NK-92 (cell line): ENCODE results near the gene PPP2R2D.

ENCODE experiments used
- DNase-seq: peaks from one replicate; lab custom pipeline; 2025; ENCODE audit not compliant: unreplicated experiment; lab: John Stamatoyannopoulos, UW

The PPP2R2D gene

GRCh38 chr10:131900350-131901152 is at the start of gene PPP2R2D:
Gene PPP2R2D, plus strand, starts transcription at chr10:131901008. Its CDS starts 141 bp downstream, at chr10:131901149.
- peak; percentile 70 for DNase-seq

DNA sequence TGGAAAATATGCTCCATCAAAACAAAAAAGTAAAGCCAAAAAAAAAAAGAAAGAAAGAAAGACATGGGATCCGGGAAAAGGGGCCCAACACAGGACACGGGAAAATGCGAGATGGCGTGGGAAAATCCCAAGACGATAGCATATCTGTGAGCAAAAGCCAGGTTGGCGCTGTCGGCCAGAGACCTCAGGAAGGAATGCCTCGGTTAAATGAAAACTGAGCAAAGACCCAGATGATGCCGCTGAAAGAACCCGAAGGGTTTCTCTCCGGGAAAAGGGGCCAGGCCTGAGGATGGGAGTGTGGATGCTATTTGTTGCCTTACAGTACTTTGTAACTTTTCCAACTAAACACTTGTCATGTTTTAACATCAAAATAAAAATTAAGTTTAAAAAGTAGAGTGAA is 49.5 kb upstream of the PPP2R2D start:
- DNase-seq = no peak

DNA sequence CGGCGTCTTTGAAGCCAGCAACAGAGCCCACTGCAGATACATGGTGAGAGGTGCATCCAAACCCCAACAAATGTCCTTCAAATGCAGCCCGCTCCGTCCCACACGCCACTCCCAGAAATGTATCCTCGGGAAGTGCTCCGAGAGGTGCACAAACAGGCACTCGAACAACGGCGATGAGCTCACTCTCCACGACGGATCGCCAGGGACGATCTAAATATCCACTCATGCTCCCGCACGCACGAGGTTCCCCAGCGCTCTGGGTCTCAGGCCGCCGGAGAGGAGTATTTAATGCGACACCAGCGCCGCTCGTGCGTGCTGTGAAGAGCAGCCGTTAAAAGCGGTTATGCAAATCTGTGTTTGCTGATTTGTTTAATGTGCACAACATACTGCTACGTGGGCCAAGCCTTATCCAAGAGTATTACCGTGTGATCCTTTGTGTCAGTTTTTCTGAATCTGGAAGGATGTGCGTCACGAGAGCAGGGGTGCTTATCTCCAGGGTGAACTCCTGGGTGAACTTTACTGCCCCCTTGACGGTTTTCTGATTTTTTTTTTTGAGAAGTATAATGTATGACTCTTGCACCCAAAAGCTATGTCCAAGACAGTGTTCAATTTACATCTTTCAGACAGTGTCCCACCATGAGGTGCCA is 48.5 kb upstream of the PPP2R2D start:
- DNase-seq = no peak

DNA sequence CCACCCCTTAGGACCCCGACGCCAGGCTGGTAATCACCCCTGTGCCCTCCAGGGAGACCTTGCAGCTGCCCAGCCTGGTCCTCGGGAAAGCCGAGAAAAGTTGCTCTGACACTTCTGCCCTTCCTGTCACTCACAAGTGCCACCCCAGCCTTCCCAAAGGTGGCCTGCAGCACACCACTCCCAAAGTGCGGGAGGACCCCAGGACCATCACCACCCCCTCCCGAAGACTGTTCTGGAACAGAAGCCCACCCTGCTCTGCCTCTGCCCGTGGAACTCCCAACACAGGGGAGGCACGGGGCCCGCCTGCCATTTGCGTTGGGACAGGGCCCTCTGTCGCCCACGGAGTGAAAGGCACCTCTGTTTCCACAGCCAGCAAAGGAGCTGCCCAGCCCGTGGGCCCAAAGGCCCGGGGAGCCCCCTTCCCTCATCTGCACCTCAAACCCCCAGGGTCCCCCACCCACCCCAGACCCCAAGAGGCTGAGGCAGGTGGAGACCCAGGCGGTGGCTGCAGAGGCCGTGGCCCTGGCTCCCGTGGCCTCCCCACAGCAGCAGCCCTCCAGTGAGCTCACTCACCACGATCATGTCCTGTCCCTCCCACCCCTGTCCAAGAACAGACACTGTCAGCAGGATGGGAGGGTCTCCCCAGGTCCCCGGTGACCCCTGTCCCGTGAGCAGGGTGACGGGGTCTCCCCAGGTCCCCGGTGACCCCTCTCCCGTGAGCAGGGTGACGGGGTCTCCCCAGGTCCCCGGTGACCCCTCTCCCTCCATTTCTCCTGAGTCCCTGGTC is 47.8 kb upstream of the PPP2R2D start:
- no peak for DNase-seq

DNA sequence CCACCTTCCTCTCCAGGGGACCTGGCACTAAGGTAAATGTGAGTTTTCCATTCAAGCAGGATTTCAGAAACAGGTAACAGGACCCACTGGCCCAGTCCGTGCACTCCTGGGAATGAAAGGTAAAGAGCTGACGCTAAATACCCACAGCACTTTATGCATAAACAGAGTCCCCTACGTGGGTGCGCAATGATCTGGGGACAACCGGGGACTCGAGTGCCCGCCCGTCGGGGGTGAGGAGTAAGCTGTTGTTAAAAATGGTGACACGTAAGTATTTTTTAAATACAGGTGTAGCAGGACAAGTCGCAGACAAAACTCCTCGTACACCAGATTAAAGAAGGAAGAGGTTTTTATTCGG is 47.2 kb upstream of the PPP2R2D start:
- no peak for DNase-seq

GRCh38 chr10:131854579-131855335 is 46.1 kb upstream of the PPP2R2D start:
- no peak for DNase-seq

DNA sequence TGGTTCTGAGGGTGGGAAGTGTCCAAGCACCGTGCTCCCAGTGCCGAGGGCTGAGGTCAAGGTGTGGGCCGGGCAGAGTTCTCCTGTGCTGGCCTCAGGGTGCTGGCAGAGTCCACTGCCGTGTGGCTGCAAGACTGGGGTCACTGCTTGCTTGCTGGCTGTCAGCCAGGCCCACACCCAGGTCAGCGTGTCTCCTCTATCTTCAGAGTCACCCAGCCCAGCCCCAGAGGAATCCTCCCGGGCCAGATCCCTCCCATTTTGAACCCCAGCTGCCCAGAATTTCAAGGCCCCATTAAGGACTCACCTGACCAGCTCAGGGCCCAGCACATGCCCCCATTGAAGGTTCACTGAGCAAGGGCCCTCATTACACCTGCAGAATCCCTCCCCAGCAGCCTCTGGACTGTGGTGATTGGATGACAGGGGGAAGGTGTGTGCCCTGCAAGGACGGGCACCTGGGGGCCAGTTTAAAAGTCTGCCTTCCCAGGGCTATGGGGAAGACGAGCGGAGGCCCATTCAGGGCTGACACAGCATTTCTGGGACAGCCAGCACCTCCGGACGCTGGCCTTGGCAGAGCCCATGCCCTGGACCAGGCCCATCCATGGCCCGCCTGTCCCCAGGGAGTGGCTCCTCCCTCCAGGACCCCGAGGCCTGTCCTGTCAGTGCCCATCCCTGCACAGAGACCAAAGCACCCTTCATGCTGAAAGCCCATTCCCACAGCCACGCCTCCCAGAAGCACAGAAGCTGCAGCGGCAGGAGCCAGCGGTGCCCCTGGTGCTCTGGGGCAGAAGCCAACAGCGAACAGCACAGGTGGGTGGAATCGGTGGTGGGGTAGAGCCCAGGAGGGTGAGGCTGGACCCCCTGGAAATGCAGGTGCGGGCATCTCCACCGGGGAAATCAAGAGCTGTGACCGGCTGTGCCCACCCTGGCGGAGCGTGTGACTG is 45.1 kb upstream of the PPP2R2D start:
- DNase-seq = no peak

- DNase-seq = no peak
Measured at GRCh38 chr10:131856441-131857094, 44.2 kb upstream of the PPP2R2D start.

GRCh38 chr10:131857156-131858117 is 43.4 kb upstream of the PPP2R2D start:
- DNase-seq = no peak

DNA sequence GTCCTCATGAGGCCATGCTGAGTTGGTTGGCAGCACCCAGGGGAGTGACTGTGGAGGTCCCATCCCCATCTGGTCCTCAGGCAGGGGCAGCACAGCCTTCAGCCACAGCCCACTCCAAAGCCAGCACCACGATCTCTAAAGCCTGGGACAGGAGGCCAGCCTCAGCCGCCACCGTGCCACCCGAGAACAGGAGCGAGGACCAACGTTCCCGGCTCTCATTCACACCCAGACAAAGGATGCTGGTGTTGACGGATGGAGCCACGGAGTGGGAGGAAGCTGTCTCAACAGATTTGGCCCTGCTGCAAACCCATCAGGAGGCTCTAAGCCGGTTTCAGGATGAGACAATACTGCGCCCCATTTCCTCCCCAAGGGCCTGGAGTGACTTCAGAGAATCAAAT is 42.7 kb upstream of the PPP2R2D start:
- no peak for DNase-seq

- DNase-seq = no peak
Measured at GRCh38 chr10:131858583-131859340, 42.0 kb upstream of the PPP2R2D start.

DNA sequence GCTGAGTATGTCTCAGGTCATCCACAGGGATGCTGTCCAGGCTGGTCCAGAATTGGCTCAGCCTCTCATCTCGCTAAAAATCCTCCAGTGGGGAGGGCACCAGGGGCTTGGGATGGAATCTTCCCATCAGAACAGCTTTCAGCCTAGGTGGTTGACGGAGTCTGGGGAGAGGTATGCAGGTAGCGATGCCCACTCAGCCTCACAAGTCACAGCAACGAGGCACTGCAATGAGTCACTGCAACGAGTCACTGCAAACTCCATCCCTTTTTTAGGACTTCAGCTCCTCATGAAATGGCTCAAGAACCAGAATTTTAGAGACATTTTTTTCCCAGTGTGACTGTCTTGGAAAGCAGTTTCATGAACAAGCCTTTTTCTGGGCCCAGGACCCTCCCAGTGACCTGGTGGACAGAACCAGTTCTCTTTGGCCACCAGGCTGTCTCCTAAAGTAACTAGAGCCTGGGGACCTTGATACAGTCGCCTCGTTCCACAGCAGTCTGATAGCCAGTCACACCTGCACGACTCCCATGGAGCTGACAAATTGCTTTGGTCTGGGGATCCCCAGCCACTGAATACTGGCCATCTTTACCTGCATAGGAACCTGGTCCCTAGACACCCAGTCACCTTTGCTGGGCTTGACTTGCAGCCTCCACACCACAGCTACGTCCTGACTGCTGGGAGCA is 41.3 kb upstream of the PPP2R2D start:
- no peak for DNase-seq

GRCh38 chr10:131860311-131860710 is 40.5 kb upstream of the PPP2R2D start:
- no peak for DNase-seq

DNA sequence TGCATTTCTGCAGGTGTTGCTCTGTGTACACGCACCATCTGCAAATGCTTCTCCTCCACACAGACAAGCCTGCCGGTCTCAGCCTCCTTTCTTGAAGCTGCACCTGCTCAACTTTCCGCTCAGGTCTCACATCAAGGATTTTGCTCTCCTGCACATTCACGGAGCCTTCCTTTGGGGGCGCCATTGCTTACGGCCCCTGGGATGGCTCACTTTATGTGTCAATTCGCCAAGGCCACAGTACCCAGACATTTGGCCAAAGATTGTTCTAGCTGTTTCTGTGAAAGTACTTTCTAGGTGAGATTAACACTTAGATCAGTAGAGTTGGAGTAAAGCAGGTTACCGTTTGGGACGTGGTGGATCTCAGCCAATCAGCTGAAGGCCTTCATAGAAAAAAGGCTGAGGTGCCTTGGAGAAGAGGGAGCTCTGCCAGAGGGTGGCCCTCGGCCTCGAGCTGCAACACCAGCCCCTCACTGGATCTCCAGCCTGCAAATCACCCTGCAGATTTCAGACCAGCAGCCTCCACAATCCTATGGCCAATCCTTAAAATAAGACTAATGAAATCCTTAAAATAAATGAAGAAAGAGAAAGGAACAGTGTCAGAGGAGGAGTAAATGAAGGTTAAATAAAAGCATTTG is 39.9 kb upstream of the PPP2R2D start:
- no peak for DNase-seq

GRCh38 chr10:131862548-131862947 is 38.3 kb upstream of the PPP2R2D start:
- DNase-seq = no peak

GRCh38 chr10:131865223-131865917 is 35.4 kb upstream of the PPP2R2D start:
- no peak for DNase-seq
